ENCODE data around the gene ZNF217.
"Not testable (repeated sequence)": the region's sequence is repeated elsewhere in the genome, so short reads cannot be mapped to it uniquely, and the experiment has no call there.

- TF ChIP-seq EZH2 (IDR thresholded peaks at IDR 0.05; ENCODE audit: borderline replicate concordance, low read length); CTCF (IDR thresholded peaks at IDR 0.05; ENCODE audit: low read length): not testable (repeated sequence)
Measured at GRCh38 chr20:53587157-53587703, 6.4 kb downstream of the ZNF217 start.
